GM19240 (cell line): ENCODE data around the gene CHST12.
"Not testable (repeated sequence)": the region's sequence is repeated elsewhere in the genome, so short reads cannot be mapped to it uniquely, and the experiment has no call there.

Source experiments
- DNase-seq: peaks from one replicate; pipeline ENCODE4 v3.0.0; 2011; ENCODE audit warnings: low spot score; ENCODE audit not compliant: insufficient read length

CHST12 gene

GRCh38 chr7:2378125-2378524 is 25.3 kb upstream of the CHST12 start:
- DNase-seq: not testable (repeated sequence)

GRCh38 chr7:2379161-2379560 is 24.2 kb upstream of the CHST12 start:
- DNase-seq: no peak

GRCh38 chr7:2379821-2380450 is 23.5 kb upstream of the CHST12 start:
- no peak for DNase-seq

- DNase-seq: no peak
Observed at GRCh38 chr7:2380461-2380860, 22.9 kb upstream of the CHST12 start.

GRCh38 chr7:2381227-2381626 is 22.2 kb upstream of the CHST12 start:
- DNase-seq: no peak

- no peak for DNase-seq
Observed at GRCh38 chr7:2381881-2382509, 21.4 kb upstream of the CHST12 start.

- no peak for DNase-seq
Observed at GRCh38 chr7:2383543-2384274, 19.7 kb upstream of the CHST12 start.

GRCh38 chr7:2384354-2385243 is 18.8 kb upstream of the CHST12 start:
- DNase-seq: no peak

- not testable (repeated sequence) for DNase-seq
Observed at GRCh38 chr7:2386122-2386521, 17.3 kb upstream of the CHST12 start.

GRCh38 chr7:2386964-2387669 is 16.3 kb upstream of the CHST12 start:
- DNase-seq: no peak

GRCh38 chr7:2387897-2388636 is 15.3 kb upstream of the CHST12 start:
- DNase-seq: no peak

GRCh38 chr7:2388637-2388954 is 14.8 kb upstream of the CHST12 start:
- no peak for DNase-seq

- not testable (repeated sequence) for DNase-seq
Observed at GRCh38 chr7:2390020-2390816, 13.2 kb upstream of the CHST12 start.

- no peak for DNase-seq
Observed at GRCh38 chr7:2393706-2394105, 9.7 kb upstream of the CHST12 start.

GRCh38 chr7:2394566-2395082 is 8.8 kb upstream of the CHST12 start:
- DNase-seq: no peak

GRCh38 chr7:2398506-2398905 is 4.9 kb upstream of the CHST12 start:
- no peak for DNase-seq

- no peak for DNase-seq
Observed at GRCh38 chr7:2399848-2400587, 3.4 kb upstream of the CHST12 start.

GRCh38 chr7:2402687-2403013 is 761 bp upstream of the CHST12 start:
- DNase-seq: no peak
